A549 (cell line): ENCODE results near the gene FMNL2. TPM values are rescaled to one million over a fixed set of nuclear protein-coding genes. Genes with fewer than 3 reads are reported as not detected.

Experiments used
- ATAC-seq, 2 experiments: fragments of 200-7000 bp in 1 of 2; fragments of >200 bp in 1 of 2; cut with Nextera tagmentation in 1 of 2; cut with Tn5 transposase in 1 of 2; 3 replicates each; pipeline versions ENCODE4 v1.8.0 to v1.9.1; 2018 to 2020; ENCODE audit warnings: mild to moderate bottlenecking in 1 of 2, moderate library complexity in 1 of 2
- CTCF ChIA-PET: fragments of 300-600 bp; sonication (Branson Sonifier 250); formaldehyde crosslinking; extraction: SDS; loops from one replicate; lab custom pipeline; 2021; ENCODE audit warnings: antibody characterized with exemption, inconsistent platforms; lab: Yijun Ruan, JAX
- POLR2A ChIA-PET: fragments of 350-600 bp; formaldehyde crosslinking; extraction: SDS; loops from one replicate; lab custom pipeline; 2021; ENCODE audit warnings: antibody characterized with exemption, inconsistent platforms; lab: Yijun Ruan, JAX
- DNase-seq, 2 experiments: peaks; one replicate each; pipeline versions ENCODE4 v3.0.0 to v3.0.0-alpha.2; 2011 to 2016; ENCODE audit warnings: low read depth in 1 of 2, low spot score in 1 of 2
- FAIRE-seq: peaks from 2 replicates; lab custom pipeline; 2011; peaks lifted over from hg19 to GRCh38; lab: Jason Lieb, UNC
- H3K27ac ChIP-seq, 2 experiments: fragments of >200 bp; sonication (Bioruptor Twin); formaldehyde crosslinking; 3 replicates each; pipeline ENCODE4 v1.5.1; 2016 to 2017
- H3K4me1 ChIP-seq: fragments of >200 bp; sonication (Bioruptor Twin); formaldehyde crosslinking; 3 replicates; pipeline ENCODE4 v1.6.1; 2016
- H3K4me2 ChIP-seq: fragments of >200 bp; sonication (Bioruptor Twin); formaldehyde crosslinking; 3 replicates; pipeline ENCODE4 v1.6.1; 2016
- H3K4me3 ChIP-seq: fragments of >200 bp; sonication (Bioruptor Twin); formaldehyde crosslinking; 3 replicates; pipeline ENCODE4 v1.5.1; 2016
- H3K9me3 ChIP-seq: fragments of >200 bp; sonication (Bioruptor Twin); formaldehyde crosslinking; 3 replicates; pipeline ENCODE4 v1.6.1; 2016
- BCL3 ChIP-seq: fragments of >200 bp; sonication (Bioruptor Twin); formaldehyde crosslinking; IDR thresholded peaks from 3 replicates; pipeline ENCODE4 v1.6.1; 2016
- BHLHE40 ChIP-seq: IDR thresholded peaks from 2 replicates; pipeline ENCODE4 v1.6.1; 2012; ENCODE audit warnings: low read depth, low read length, inconsistent platforms
- CBX8 ChIP-seq: fragments of 200-600 bp; sonication (generic); IDR thresholded peaks from 2 replicates; pipeline ENCODE4 v1.6.1; 2016
- CEBPB ChIP-seq, 2 experiments: fragments of >200 bp in 1 of 2; sonication (Bioruptor Twin) in 1 of 2; formaldehyde crosslinking in 1 of 2; IDR thresholded peaks; 2 replicates each; pipeline ENCODE4 v1.6.1; 2012 to 2016
- CTCF ChIP-seq: fragments of >200 bp; sonication (Bioruptor Twin); formaldehyde crosslinking; IDR thresholded peaks from 3 replicates; pipeline ENCODE4 v1.5.1; 2016
- EHMT2 ChIP-seq: fragments of 200-600 bp; sonication (generic); IDR thresholded peaks from 2 replicates; pipeline ENCODE4 v1.6.1; 2016; ENCODE audit warnings: antibody characterized with exemption, low read depth, mild to moderate bottlenecking, moderate library complexity
- FOSB ChIP-seq: fragments of 250-450 bp; sonication (Bioruptor Pico); IDR thresholded peaks from 2 replicates; pipeline ENCODE4 v1.5.0; 2020; ENCODE audit warnings: mild to moderate bottlenecking, moderate library complexity
- FOSL2 ChIP-seq, 2 experiments: fragments of 450-650 bp in 1 of 2; fragments of >200 bp in 1 of 2; sonication (Bioruptor Twin) in 1 of 2; formaldehyde crosslinking; IDR thresholded peaks; 2 replicates each; pipeline versions ENCODE4 v1.5.0 to v1.6.1; 2016 to 2020; ENCODE audit warnings: mild to moderate bottlenecking in 1 of 2, moderate library complexity in 1 of 2
- HMGXB4 ChIP-seq: fragments of 250-450 bp; sonication (Bioruptor Pico); IDR thresholded peaks from 2 replicates; pipeline ENCODE4 v1.5.0; 2021; ENCODE audit warnings: mild to moderate bottlenecking, moderate library complexity, borderline replicate concordance
- JUN ChIP-seq, 2 experiments: fragments of >200 bp; sonication (Bioruptor Twin); formaldehyde crosslinking; IDR thresholded peaks; 2 replicates in 1 of 2; 3 replicates in 1 of 2; pipeline ENCODE4 v1.6.1; 2016 to 2017
- KDM5A ChIP-seq: fragments of 200-600 bp; sonication (generic); IDR thresholded peaks from 2 replicates; pipeline ENCODE4 v1.6.1; 2016; ENCODE audit warnings: antibody characterized with exemption, mild to moderate bottlenecking
- NFE2L2 ChIP-seq: fragments of 150-350 bp; conservative IDR thresholded peaks from 2 replicates; pipeline ENCODE4 v1.6.1; 2014; ENCODE audit warnings: low read length
- NR3C1 ChIP-seq: fragments of >200 bp; sonication (Bioruptor Twin); formaldehyde crosslinking; IDR thresholded peaks from 3 replicates; pipeline ENCODE4 v1.6.1; 2017
- PBX3 ChIP-seq: IDR thresholded peaks from 2 replicates; pipeline ENCODE4 v1.6.1; 2012
- PHF8 ChIP-seq: fragments of 200-600 bp; sonication (generic); IDR thresholded peaks from 2 replicates; pipeline ENCODE4 v1.6.1; 2016; ENCODE audit warnings: low read depth, mild to moderate bottlenecking, antibody characterized with exemption, moderate library complexity, borderline replicate concordance
- RARB ChIP-seq: fragments of 250-450 bp; sonication (Bioruptor Pico); IDR thresholded peaks from 2 replicates; pipeline ENCODE4 v1.8.0; 2021; ENCODE audit warnings: mild to moderate bottlenecking, moderate library complexity
- REST ChIP-seq: fragments of 200-600 bp; sonication (generic); IDR thresholded peaks from 2 replicates; pipeline ENCODE4 v1.6.1; 2016; ENCODE audit warnings: antibody characterized with exemption, mild to moderate bottlenecking, moderate library complexity
- SMC3 ChIP-seq: fragments of >200 bp; sonication (Bioruptor Twin); formaldehyde crosslinking; IDR thresholded peaks from 3 replicates; pipeline ENCODE4 v1.6.1; 2018; ENCODE audit warnings: inconsistent platforms
- SREBF2 ChIP-seq: fragments of 450-650 bp; IDR thresholded peaks from 2 replicates; pipeline ENCODE4 v1.6.1; 2014; ENCODE audit warnings: mild to moderate bottlenecking, moderate library complexity
- TFCP2L1 ChIP-seq: fragments of 250-450 bp; sonication (Bioruptor Pico); IDR thresholded peaks from 2 replicates; pipeline ENCODE4 v1.5.0; 2021; ENCODE audit warnings: mild to moderate bottlenecking
- TP53 ChIP-seq: fragments of 250-450 bp; sonication (Bioruptor Pico); IDR thresholded peaks from 2 replicates; pipeline ENCODE4 v1.5.0; 2021; ENCODE audit warnings: mild to moderate bottlenecking, moderate library complexity
- WGBS: methylation state at CpG from one replicate; pipeline ENCODE4 v1.1.6; 2017; ENCODE audit errors: missing lambda C conversion rate; 5-methylcytosine and 5-hydroxymethylcytosine counted together
- polyA plus RNA-seq, 4 experiments: library from polyadenylated mRNA; depleted of rRNA in 3 of 4; stranded (reverse); fragments of >200 nt; fragmentation: RNase III in 1 of 4; extraction: RNeasy Plus Mini Kit Qiagen cat#74134 plus additional on column Dnase treatment in 1 of 4; gene quantifications; 2 replicates in 3 of 4; 3 replicates in 1 of 4; pipeline ENCODE4 v1.2.3, GENCODE V29; 2011 to 2017

The FMNL2 gene
- polyA plus RNA-seq, 2 of the 4 experiments (the other 2 are of a cell fraction): 27.9 to 36.5 TPM

GRCh38 chr2:152560166-152560565 is 225.2 kb downstream of the FMNL2 start:
- FAIRE-seq: no peak
- TF ChIP-seq FOSL2 (IDR thresholded peaks at IDR 0.05) (no peak), FOSL2 (CRISPR knock-in tag; IDR thresholded peaks at IDR 0.05) (no peak)
- Histone ChIP-seq H3K4me1 (peaks cover 11% of the 10 kb centered on the region; the same call in 2 of the 3 replicates), H3K9me3 (no peaks in the 10 kb centered on the region), H3K27ac (no peak overlapping the region), H3K4me3 (no peak overlapping the region), H3K4me2 (peak overlapping the region; percentile 7; the same call in 1 of the 3 replicates)
- POLR2A ChIA-PET: no interaction called here
- DNase-seq: no peak
- no peak for ATAC-seq
- CTCF ChIA-PET: no interaction called here

GRCh38 chr2:152560873-152561595 is 226.1 kb downstream of the FMNL2 start:
- ATAC-seq (no peak), FAIRE-seq (no peak), DNase-seq (no peak)
- CTCF ChIA-PET: interaction anchor here (0.6 kb wide), 2 partner anchors 26 to 43 kb away, joined by 3 read pairs; no protein-coding TSS in a partner anchor
- Histone ChIP-seq H3K9me3 (no peaks in the 10 kb centered on the region), H3K4me2 (no peak overlapping the region), H3K27ac (no peak overlapping the region), H3K4me3 (no peak overlapping the region), H3K4me1 (peaks cover 11% of the 10 kb centered on the region; the same call in 2 of the 3 replicates)
- WGBS: 97% methylated on average over 6 of the region's 6 CpGs
- POLR2A ChIA-PET: no interaction called here
- TF ChIP-seq HMGXB4 (CRISPR knock-in tag) (no peak), KDM5A (no peak), CTCF (no peak), FOSB (no peak), JUN (IDR thresholded peaks at IDR 0.05) (no peak), NFE2L2 (no peak), PHF8 (no peak), BCL3 (no peak), NR3C1 (no peak), SMC3 (no peak), RARB (no peak), BHLHE40 (no peak), PBX3 (no peak), SREBF2 (no peak), EHMT2 (no peak), CBX8 (no peak), CEBPB (IDR thresholded peaks at IDR 0.05) (no peak), TP53 (no peak), TFCP2L1 (CRISPR knock-in tag) (no peak), REST (no peak)
